ENCODE measurements around the gene SYT17.

DNA sequence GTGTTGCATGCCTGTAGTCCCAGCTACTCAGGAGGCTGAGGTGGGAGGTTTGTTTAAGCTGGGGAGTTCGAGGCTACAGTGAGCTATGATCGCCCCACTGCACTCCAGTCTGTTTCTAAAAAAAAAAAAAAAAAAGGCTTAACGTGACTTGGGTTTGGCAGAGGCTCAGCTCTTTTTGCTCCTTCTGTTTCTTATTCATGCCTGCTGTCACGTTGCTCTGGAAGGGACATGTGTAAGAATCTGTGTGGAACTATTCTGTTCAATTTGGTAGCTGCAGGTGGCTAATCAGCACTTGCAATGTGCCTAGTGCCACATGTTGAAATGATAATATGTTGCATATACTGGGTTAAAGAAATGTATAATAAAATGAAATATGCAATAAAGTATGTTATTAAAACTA, 20.9 kb upstream of the SYT17 start:
- TF ChIP-seq POLR2A (IDR thresholded peaks at IDR 0.05; ENCODE audit: low read length) (no peak), EP300 (IDR thresholded peaks at IDR 0.05) (no peak), RCOR1 (IDR thresholded peaks at IDR 0.05; ENCODE audit: low read depth, low read length) (no peak), ESRRA (IDR thresholded peaks at IDR 0.05; ENCODE audit: borderline replicate concordance, low read length) (no peak), PHF8 (IDR thresholded peaks at IDR 0.05; ENCODE audit: borderline replicate concordance, low read depth) (no peak), KDM1A (IDR thresholded peaks at IDR 0.05; ENCODE audit: low read depth) (no peak), MAFK (IDR thresholded peaks at IDR 0.05; ENCODE audit: partially characterized antibody) (no peak), ZFP36 (IDR thresholded peaks at IDR 0.05; ENCODE audit: borderline replicate concordance, partially characterized antibody) (no peak), ZNF302 (CRISPR knock-in tag; IDR thresholded peaks at IDR 0.05) (no peak)
- TF ChIP-seq, protein P1, sequence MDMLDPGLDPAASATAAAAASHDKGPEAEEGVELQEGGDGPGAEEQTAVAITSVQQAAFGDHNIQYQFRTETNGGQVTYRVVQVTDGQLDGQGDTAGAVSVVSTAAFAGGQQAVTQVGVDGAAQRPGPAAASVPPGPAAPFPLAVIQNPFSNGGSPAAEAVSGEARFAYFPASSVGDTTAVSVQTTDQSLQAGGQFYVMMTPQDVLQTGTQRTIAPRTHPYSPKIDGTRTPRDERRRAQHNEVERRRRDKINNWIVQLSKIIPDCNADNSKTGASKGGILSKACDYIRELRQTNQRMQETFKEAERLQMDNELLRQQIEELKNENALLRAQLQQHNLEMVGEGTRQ (IDR thresholded peaks at IDR 0.05), result no peak
- TF ChIP-seq, protein P2, sequence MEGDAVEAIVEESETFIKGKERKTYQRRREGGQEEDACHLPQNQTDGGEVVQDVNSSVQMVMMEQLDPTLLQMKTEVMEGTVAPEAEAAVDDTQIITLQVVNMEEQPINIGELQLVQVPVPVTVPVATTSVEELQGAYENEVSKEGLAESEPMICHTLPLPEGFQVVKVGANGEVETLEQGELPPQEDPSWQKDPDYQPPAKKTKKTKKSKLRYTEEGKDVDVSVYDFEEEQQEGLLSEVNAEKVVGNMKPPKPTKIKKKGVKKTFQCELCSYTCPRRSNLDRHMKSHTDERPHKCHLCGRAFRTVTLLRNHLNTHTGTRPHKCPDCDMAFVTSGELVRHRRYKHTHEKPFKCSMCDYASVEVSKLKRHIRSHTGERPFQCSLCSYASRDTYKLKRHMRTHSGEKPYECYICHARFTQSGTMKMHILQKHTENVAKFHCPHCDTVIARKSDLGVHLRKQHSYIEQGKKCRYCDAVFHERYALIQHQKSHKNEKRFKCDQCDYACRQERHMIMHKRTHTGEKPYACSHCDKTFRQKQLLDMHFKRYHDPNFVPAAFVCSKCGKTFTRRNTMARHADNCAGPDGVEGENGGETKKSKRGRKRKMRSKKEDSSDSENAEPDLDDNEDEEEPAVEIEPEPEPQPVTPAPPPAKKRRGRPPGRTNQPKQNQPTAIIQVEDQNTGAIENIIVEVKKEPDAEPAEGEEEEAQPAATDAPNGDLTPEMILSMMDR (IDR thresholded peaks at IDR 0.05), result no peak
- TF ChIP-seq, protein P3, sequence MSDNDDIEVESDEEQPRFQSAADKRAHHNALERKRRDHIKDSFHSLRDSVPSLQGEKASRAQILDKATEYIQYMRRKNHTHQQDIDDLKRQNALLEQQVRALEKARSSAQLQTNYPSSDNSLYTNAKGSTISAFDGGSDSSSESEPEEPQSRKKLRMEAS (IDR thresholded peaks at IDR 0.05), result no peak
- TF ChIP-seq, protein P4, sequence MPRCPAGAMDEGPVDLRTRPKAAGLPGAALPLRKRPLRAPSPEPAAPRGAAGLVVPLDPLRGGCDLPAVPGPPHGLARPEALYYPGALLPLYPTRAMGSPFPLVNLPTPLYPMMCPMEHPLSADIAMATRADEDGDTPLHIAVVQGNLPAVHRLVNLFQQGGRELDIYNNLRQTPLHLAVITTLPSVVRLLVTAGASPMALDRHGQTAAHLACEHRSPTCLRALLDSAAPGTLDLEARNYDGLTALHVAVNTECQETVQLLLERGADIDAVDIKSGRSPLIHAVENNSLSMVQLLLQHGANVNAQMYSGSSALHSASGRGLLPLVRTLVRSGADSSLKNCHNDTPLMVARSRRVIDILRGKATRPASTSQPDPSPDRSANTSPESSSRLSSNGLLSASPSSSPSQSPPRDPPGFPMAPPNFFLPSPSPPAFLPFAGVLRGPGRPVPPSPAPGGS (IDR thresholded peaks at IDR 0.05), result no peak
- TF ChIP-seq, protein P5, sequence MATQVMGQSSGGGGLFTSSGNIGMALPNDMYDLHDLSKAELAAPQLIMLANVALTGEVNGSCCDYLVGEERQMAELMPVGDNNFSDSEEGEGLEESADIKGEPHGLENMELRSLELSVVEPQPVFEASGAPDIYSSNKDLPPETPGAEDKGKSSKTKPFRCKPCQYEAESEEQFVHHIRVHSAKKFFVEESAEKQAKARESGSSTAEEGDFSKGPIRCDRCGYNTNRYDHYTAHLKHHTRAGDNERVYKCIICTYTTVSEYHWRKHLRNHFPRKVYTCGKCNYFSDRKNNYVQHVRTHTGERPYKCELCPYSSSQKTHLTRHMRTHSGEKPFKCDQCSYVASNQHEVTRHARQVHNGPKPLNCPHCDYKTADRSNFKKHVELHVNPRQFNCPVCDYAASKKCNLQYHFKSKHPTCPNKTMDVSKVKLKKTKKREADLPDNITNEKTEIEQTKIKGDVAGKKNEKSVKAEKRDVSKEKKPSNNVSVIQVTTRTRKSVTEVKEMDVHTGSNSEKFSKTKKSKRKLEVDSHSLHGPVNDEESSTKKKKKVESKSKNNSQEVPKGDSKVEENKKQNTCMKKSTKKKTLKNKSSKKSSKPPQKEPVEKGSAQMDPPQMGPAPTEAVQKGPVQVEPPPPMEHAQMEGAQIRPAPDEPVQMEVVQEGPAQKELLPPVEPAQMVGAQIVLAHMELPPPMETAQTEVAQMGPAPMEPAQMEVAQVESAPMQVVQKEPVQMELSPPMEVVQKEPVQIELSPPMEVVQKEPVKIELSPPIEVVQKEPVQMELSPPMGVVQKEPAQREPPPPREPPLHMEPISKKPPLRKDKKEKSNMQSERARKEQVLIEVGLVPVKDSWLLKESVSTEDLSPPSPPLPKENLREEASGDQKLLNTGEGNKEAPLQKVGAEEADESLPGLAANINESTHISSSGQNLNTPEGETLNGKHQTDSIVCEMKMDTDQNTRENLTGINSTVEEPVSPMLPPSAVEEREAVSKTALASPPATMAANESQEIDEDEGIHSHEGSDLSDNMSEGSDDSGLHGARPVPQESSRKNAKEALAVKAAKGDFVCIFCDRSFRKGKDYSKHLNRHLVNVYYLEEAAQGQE (IDR thresholded peaks at IDR 0.05), result no peak

Data from A549 (cell line).